GM12878 (cell line): Measurements from ENCODE around the gene RNF43. TPM values are rescaled to one million over a fixed set of nuclear protein-coding genes. Genes with fewer than 3 reads are reported as not detected.
A peak's percentile ranks its signal among the peaks of the same experiment; 100 is the strongest.

ENCODE experiments used
- BHLHE40 ChIP-seq, 2 experiments: fragments of 450-650 bp in 1 of 2; IDR thresholded peaks; 2 replicates each; pipeline ENCODE4 v1.6.1; 2011 to 2017; ENCODE audit warnings: low read depth in 2 of 2, borderline replicate concordance in 1 of 2, improper control_type of control experiment in 1 of 2, low read length in 1 of 2, mild to moderate bottlenecking in 1 of 2
- CBFB ChIP-seq: IDR thresholded peaks from 2 replicates; pipeline ENCODE4 v1.6.1; 2016; ENCODE audit warnings: antibody characterized with exemption, low read depth
- CHD1 ChIP-seq: IDR thresholded peaks from 2 replicates; pipeline ENCODE4 v1.6.1; 2012; ENCODE audit warnings: low read depth, low read length, improper control_type of control experiment
- CHD2 ChIP-seq: IDR thresholded peaks from 2 replicates; pipeline ENCODE4 v1.6.1; 2011; ENCODE audit warnings: low read depth, low read length, improper control_type of control experiment, borderline replicate concordance
- HCFC1 ChIP-seq: fragments of 150-350 bp; IDR thresholded peaks from 2 replicates; pipeline ENCODE4 v1.6.1; 2014; ENCODE audit warnings: low read length
- HSF1 ChIP-seq: fragments of 150-350 bp; IDR thresholded peaks from 2 replicates; pipeline ENCODE4 v1.6.1; 2014; ENCODE audit warnings: mild to moderate bottlenecking, low read depth, low read length
- IKZF1 ChIP-seq: fragments of 450-650 bp; conservative IDR thresholded peaks from 2 replicates; pipeline ENCODE4 v1.6.1; 2017; ENCODE audit warnings: antibody characterized with exemption, mild to moderate bottlenecking
- IKZF2 ChIP-seq, 2 experiments: fragments of 450-650 bp; IDR thresholded peaks; 2 replicates each; pipeline ENCODE4 v1.6.1; 2017; ENCODE audit warnings: mild to moderate bottlenecking in 2 of 2, moderate library complexity in 2 of 2
- IRF4 ChIP-seq: IDR thresholded peaks from 2 replicates; pipeline ENCODE4 v1.6.1; 2011; ENCODE audit warnings: low read depth, low read length
- KAT2A ChIP-seq: conservative IDR thresholded peaks from 2 replicates; pipeline ENCODE4 v1.6.1; 2011; ENCODE audit warnings: low read depth, low read length; ENCODE audit not compliant: control insufficient read depth
- POU2F2 ChIP-seq: IDR thresholded peaks from 3 replicates; pipeline ENCODE4 v1.6.1; 2011; ENCODE audit warnings: low read depth, mild to moderate bottlenecking, low read length, borderline replicate concordance
- RAD21 ChIP-seq: IDR thresholded peaks from 2 replicates; pipeline ENCODE4 v1.6.1; 2011; ENCODE audit warnings: mild to moderate bottlenecking, low read depth, low read length, moderate library complexity; ENCODE audit not compliant: insufficient read depth
- RB1 ChIP-seq: fragments of 450-650 bp; formaldehyde crosslinking; IDR thresholded peaks from 2 replicates; pipeline ENCODE4 v1.6.1; 2017; ENCODE audit warnings: mild to moderate bottlenecking, borderline replicate concordance
- RFX5 ChIP-seq: IDR thresholded peaks from 2 replicates; pipeline ENCODE4 v1.6.1; 2011; ENCODE audit warnings: low read depth, low read length, improper control_type of control experiment
- SMC3 ChIP-seq: IDR thresholded peaks from 2 replicates; pipeline ENCODE4 v1.6.1; 2011; ENCODE audit warnings: low read length, improper control_type of control experiment, borderline replicate concordance
- USF2 ChIP-seq: IDR thresholded peaks from 2 replicates; pipeline ENCODE4 v1.6.1; 2011; ENCODE audit warnings: low read depth, low read length, improper control_type of control experiment, borderline replicate concordance
- YY1 ChIP-seq: IDR thresholded peaks from 2 replicates; pipeline ENCODE4 v1.6.1; 2011; ENCODE audit warnings: low read depth, mild to moderate bottlenecking, low read length
- ZNF207 ChIP-seq: fragments of 450-650 bp; IDR thresholded peaks from 2 replicates; pipeline ENCODE4 v1.6.1; 2014; ENCODE audit warnings: antibody characterized with exemption, mild to moderate bottlenecking, borderline replicate concordance
- ZSCAN29 ChIP-seq: fragments of 450-650 bp; IDR thresholded peaks from 2 replicates; pipeline ENCODE4 v1.6.1; 2017; ENCODE audit warnings: mild to moderate bottlenecking, moderate library complexity
- polyA plus RNA-seq, 11 experiments: library from polyadenylated mRNA; depleted of rRNA in 4 of 11; unstranded in 6 of 11; stranded (reverse) in 5 of 11; fragments of >200 nt; fragmentation: Nextera tagmentation in 4 of 11; fragmentation: Illumina TruSeq in 1 of 11; extraction: Ambion mirVana in 4 of 11; extraction: Trizol in 1 of 11; gene quantifications; 1 replicate in 1 of 11; 2 replicates in 10 of 11; pipeline versions ENCODE4 v1.2.1 to v1.2.3, GENCODE V29; 2011 to 2016; ENCODE audit warnings: inconsistent platforms in 2 of 11, missing spikeins in 2 of 11, low read depth in 1 of 11
- total RNA-seq, 4 experiments: library from RNA; depleted of rRNA in 3 of 4; stranded (reverse); fragments of >200 nt in 3 of 4; fragmentation: Illumina TruSeq in 1 of 4; extraction: Trizol in 1 of 4; gene quantifications; 2 replicates each; pipeline versions ENCODE4 v1.2.1 to v1.2.3, GENCODE V29; 2013 to 2021

Gene RNF43
- total and polyA plus RNA-seq, 10 of the 15 experiments (the other 5 are each of a cell fraction or from before 2014, with no cell fraction given), result 1.2 to 16.7 (median 5.5) TPM

- no peak for TF ChIP-seq HSF1
- peak; percentile 75; the same call in 1 of the 3 replicates for TF ChIP-seq POU2F2
- no peak for TF ChIP-seq HCFC1
- no peak for TF ChIP-seq USF2
- peak in 1 of 2 experiments; percentile 15; a peak in 1 of 4 replicates for TF ChIP-seq IKZF2 (IDR thresholded peaks at IDR 0.05)
- no peak for TF ChIP-seq CHD2
- peak; percentile 99 for TF ChIP-seq RAD21
- TF ChIP-seq RB1, result 0 out of 2 replicates have a peak, but pooled peaks have one; percentile 66
- peak; percentile 38 for TF ChIP-seq IKZF1
- no peak for TF ChIP-seq CHD1
- TF ChIP-seq YY1, result 0 out of 2 replicates have a peak, but pooled peaks have one; percentile 33
- TF ChIP-seq IRF4, result 0 out of 2 replicates have a peak, but pooled peaks have one; percentile 58
- no peak for TF ChIP-seq RFX5
- peak in 1 of 2 experiments; percentile 9; a peak in 1 of 4 replicates for TF ChIP-seq BHLHE40 (IDR thresholded peaks at IDR 0.05; ENCODE audit: borderline replicate concordance in 1 of 2, low read depth in 2 of 2, low read length in 1 of 2)
- TF ChIP-seq KAT2A, result no peak
- TF ChIP-seq ZNF207, result 0 out of 2 replicates have a peak, but pooled peaks have one; percentile 30
- peak; percentile 96 for TF ChIP-seq CBFB
- TF ChIP-seq ZSCAN29, result peak; percentile 29; the same call in 1 of the 2 replicates
- peak; percentile 98 for TF ChIP-seq SMC3
These were observed 30.0 kb upstream of the RNF43 start (continued) for GRCh38 chr17:58447039-58447975.
